SK-N-SH (cell line): ENCODE results near the gene ANKUB1. TPM values are rescaled to one million over a fixed set of nuclear protein-coding genes. Genes with fewer than 3 reads are reported as not detected.

Experiments used
- CTCF ChIA-PET: fragments of 300-600, 350-600 bp; formaldehyde crosslinking; extraction: SDS; loops from one replicate; lab custom pipeline; 2021; lab: Yijun Ruan, JAX
- POLR2A ChIA-PET: fragments of 350-600 bp; sonication (Branson Sonifier 250); formaldehyde crosslinking; extraction: SDS; loops from one replicate; lab custom pipeline; 2020; ENCODE audit warnings: antibody characterized with exemption, inconsistent platforms; lab: Yijun Ruan, JAX
- DNase-seq: peaks from one replicate; pipeline ENCODE4 v3.0.0; 2012
- H2AFZ ChIP-seq: fragments of 200-600 bp; sonication (generic); 2 replicates; pipeline ENCODE4 v1.8.1; 2016; ENCODE audit warnings: antibody characterized with exemption, mild to moderate bottlenecking, low read depth
- H3F3A ChIP-seq: fragments of 200-600 bp; sonication (generic); replicated peaks from 2 replicates; pipeline ENCODE3; 2016; ENCODE audit warnings: antibody characterized with exemption, mild to moderate bottlenecking; ENCODE audit not compliant: insufficient read depth
- H3K27ac ChIP-seq, 2 experiments: fragments of 200-500 bp in 1 of 2; fragments of 200-600 bp in 1 of 2; sonication (Bioruptor generic) in 1 of 2; sonication (generic), shearing (Covaris generic) in 1 of 2; 2 replicates each; pipeline versions ENCODE4 v1.5.1 to v1.6.1; 2014 to 2016; ENCODE audit warnings: low read depth in 2 of 2, inconsistent platforms in 1 of 2, low read length in 1 of 2, mild to moderate bottlenecking in 1 of 2, mixed read lengths in 1 of 2
- H3K27me3 ChIP-seq: fragments of 200-600 bp; sonication (generic), shearing (Covaris generic); 2 replicates; pipeline ENCODE4 v1.6.1; 2016; ENCODE audit warnings: mixed run types; ENCODE audit not compliant: insufficient read depth
- H3K36me3 ChIP-seq, 2 experiments: fragments of 200-500 bp in 1 of 2; fragments of 200-600 bp in 1 of 2; sonication (Bioruptor generic) in 1 of 2; sonication (generic) in 1 of 2; replicated peaks in 1 of 2; 2 replicates each; pipeline versions ENCODE3 to v1.5.1; 2014 to 2016; ENCODE audit warnings: low read length in 1 of 2, mild to moderate bottlenecking in 1 of 2; ENCODE audit not compliant: insufficient read depth in 2 of 2, control insufficient read depth in 1 of 2
- H3K4me1 ChIP-seq, 2 experiments: fragments of 200-500 bp in 1 of 2; fragments of 200-600 bp in 1 of 2; sonication (Bioruptor generic) in 1 of 2; sonication (generic), shearing (Covaris generic) in 1 of 2; 2 replicates each; pipeline versions ENCODE4 v1.5.1 to v1.6.1; 2014 to 2016; ENCODE audit warnings: low read depth in 1 of 2, low read length in 1 of 2, mixed run types in 1 of 2; ENCODE audit not compliant: insufficient read depth in 2 of 2, control insufficient read depth in 1 of 2
- H3K4me2 ChIP-seq: fragments of 200-600 bp; sonication (generic), shearing (Covaris generic); 2 replicates; pipeline ENCODE4 v1.6.1; 2017; ENCODE audit warnings: mixed run types
- H3K4me3 ChIP-seq, 2 experiments: fragments of 200-500 bp in 1 of 2; fragments of 200-600 bp in 1 of 2; sonication (Bioruptor generic) in 1 of 2; sonication (generic), shearing (Covaris generic) in 1 of 2; 2 replicates each; pipeline versions ENCODE4 v1.5.1 to v1.8.1; 2014 to 2016; ENCODE audit warnings: low read depth in 2 of 2, inconsistent platforms in 1 of 2, low read length in 1 of 2, mild to moderate bottlenecking in 1 of 2, mixed read lengths in 1 of 2, moderate library complexity in 1 of 2
- H3K79me2 ChIP-seq: fragments of 200-600 bp; sonication (generic); 2 replicates; pipeline ENCODE4 v1.8.1; 2017; ENCODE audit warnings: mild to moderate bottlenecking; ENCODE audit not compliant: insufficient read depth
- H3K9ac ChIP-seq: fragments of 200-600 bp; sonication (generic); 2 replicates; pipeline ENCODE4 v1.6.1; 2017; ENCODE audit warnings: mixed run types
- H3K9me2 ChIP-seq: fragments of 200-600 bp; sonication (generic); 2 replicates; pipeline ENCODE4 v1.6.1; 2017; ENCODE audit warnings: mixed run types
- H3K9me3 ChIP-seq: fragments of 200-600 bp; sonication (generic); 2 replicates; pipeline ENCODE4 v1.6.1; 2017; ENCODE audit warnings: mixed run types, mild to moderate bottlenecking, moderate library complexity
- H4K20me1 ChIP-seq: fragments of 200-600 bp; sonication (generic); 2 replicates; pipeline ENCODE4 v1.6.1; 2017; ENCODE audit warnings: mild to moderate bottlenecking, mixed run types; ENCODE audit not compliant: insufficient read depth
- CHD2 ChIP-seq: fragments of 150-350 bp; IDR thresholded peaks from 2 replicates; pipeline ENCODE4 v1.6.1; 2018; ENCODE audit warnings: low read length; ENCODE audit not compliant: partially characterized antibody
- EZH2phosphoT487 ChIP-seq: fragments of 200-600 bp; sonication (generic); IDR thresholded peaks from 2 replicates; pipeline ENCODE4 v1.6.1; 2017; ENCODE audit warnings: low read depth, mixed run types, mild to moderate bottlenecking, antibody characterized with exemption, moderate library complexity, borderline replicate concordance
- FOXJ3 ChIP-seq: sonication (generic); formaldehyde crosslinking; IDR thresholded peaks from 2 replicates; pipeline ENCODE4 v1.5.1; 2020; ENCODE audit warnings: mild to moderate bottlenecking, missing genetic modification reagents
- FOXM1 ChIP-seq: IDR thresholded peaks from 2 replicates; pipeline ENCODE4 v1.4.0; 2012; ENCODE audit warnings: low read depth, mild to moderate bottlenecking
- GABPA ChIP-seq: IDR thresholded peaks from 2 replicates; pipeline ENCODE4 v1.4.0; 2012; ENCODE audit warnings: low read depth, mild to moderate bottlenecking
- JUND ChIP-seq: IDR thresholded peaks from 2 replicates; pipeline ENCODE4 v1.4.0; 2012
- MEF2A ChIP-seq: IDR thresholded peaks from 2 replicates; pipeline ENCODE4 v1.4.0; 2012; ENCODE audit warnings: low read depth, borderline replicate concordance
- NFIC ChIP-seq: IDR thresholded peaks from 2 replicates; pipeline ENCODE4 v1.4.0; 2012; ENCODE audit warnings: borderline replicate concordance
- POLR2AphosphoS5 ChIP-seq: IDR thresholded peaks from 2 replicates; pipeline ENCODE4 v1.6.1; 2012; ENCODE audit warnings: low read depth, low read length
- RAD21 ChIP-seq: IDR thresholded peaks from 2 replicates; pipeline ENCODE4 v1.6.1; 2012; ENCODE audit warnings: mild to moderate bottlenecking, low read length
- RCOR1 ChIP-seq: fragments of 150-350 bp; IDR thresholded peaks from 2 replicates; pipeline ENCODE4 v1.6.1; 2017; ENCODE audit warnings: antibody characterized with exemption, low read length
- RFX5 ChIP-seq: IDR thresholded peaks from 2 replicates; pipeline ENCODE4 v1.6.1; 2012; ENCODE audit warnings: mild to moderate bottlenecking, improper control_type of control experiment, low read length
- RXRA ChIP-seq: IDR thresholded peaks from 2 replicates; pipeline ENCODE4 v1.4.0; 2012; ENCODE audit warnings: low read depth, mild to moderate bottlenecking, borderline replicate concordance
- SIN3A ChIP-seq: IDR thresholded peaks from 2 replicates; pipeline ENCODE4 v1.6.1; 2012; ENCODE audit warnings: low read depth, mild to moderate bottlenecking, low read length, moderate library complexity, borderline replicate concordance
- TAF1 ChIP-seq: IDR thresholded peaks from 2 replicates; pipeline ENCODE4 v1.6.1; 2012; ENCODE audit warnings: low read depth, mild to moderate bottlenecking, low read length, moderate library complexity, borderline replicate concordance
- WGBS: methylation state at CpG from one replicate; pipeline ENCODE4 v1.1.6; 2017; ENCODE audit warnings: low lambda C conversion rate; 5-methylcytosine and 5-hydroxymethylcytosine counted together
- polyA plus RNA-seq, 3 experiments: library from polyadenylated mRNA; depleted of rRNA; stranded (reverse); fragments of >200 nt; gene quantifications; 2 replicates each; pipeline ENCODE4 v1.2.3, GENCODE V29; 2012
- TF ChIP-seq, protein P1 (sequence below): IDR thresholded peaks from 2 replicates; pipeline ENCODE4 v1.4.0; 2012; ENCODE audit warnings: low read depth, borderline replicate concordance
- TF ChIP-seq, protein P2 (sequence below): IDR thresholded peaks from 2 replicates; pipeline ENCODE4 v1.4.0; 2012; ENCODE audit warnings: low read depth
- TF ChIP-seq, protein P3 (sequence below): IDR thresholded peaks from 2 replicates; pipeline ENCODE4; 2012
- TF ChIP-seq, protein P4 (sequence below): fragments of 150-350 bp; IDR thresholded peaks from 2 replicates; pipeline ENCODE4 v1.6.1; 2016; ENCODE audit warnings: mild to moderate bottlenecking, low read depth, low read length
- TF ChIP-seq, protein P5 (sequence below): IDR thresholded peaks from 2 replicates; pipeline ENCODE4 v1.6.1; 2012; ENCODE audit warnings: mild to moderate bottlenecking, low read depth, low read length, moderate library complexity

The ANKUB1 gene
- polyA plus RNA-seq, 1 of the 3 experiments (the other 2 are of a cell fraction), result not detected

DNA sequence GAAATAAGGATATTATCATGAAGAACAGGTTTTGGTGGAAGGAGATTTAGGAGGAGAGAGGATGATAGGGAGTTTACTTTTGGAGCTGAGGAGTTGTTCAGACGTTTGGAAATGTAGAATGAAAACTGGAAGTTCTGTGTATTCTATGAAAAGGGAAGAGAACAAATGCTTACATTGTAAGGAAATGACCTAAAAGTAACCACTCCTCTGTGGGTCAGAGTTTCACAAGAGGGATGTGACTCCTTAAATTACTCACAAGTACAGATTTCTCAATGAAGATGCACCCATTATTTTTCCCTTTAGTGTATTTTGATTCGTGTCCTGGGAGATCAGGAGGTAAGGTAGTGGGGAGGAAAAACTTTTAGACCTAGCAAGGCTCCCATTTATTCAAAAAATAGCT is 24.6 kb upstream of the ANKUB1 start (continued):
- TF ChIP-seq NFIC, result no peak
- TF ChIP-seq, protein P1, sequence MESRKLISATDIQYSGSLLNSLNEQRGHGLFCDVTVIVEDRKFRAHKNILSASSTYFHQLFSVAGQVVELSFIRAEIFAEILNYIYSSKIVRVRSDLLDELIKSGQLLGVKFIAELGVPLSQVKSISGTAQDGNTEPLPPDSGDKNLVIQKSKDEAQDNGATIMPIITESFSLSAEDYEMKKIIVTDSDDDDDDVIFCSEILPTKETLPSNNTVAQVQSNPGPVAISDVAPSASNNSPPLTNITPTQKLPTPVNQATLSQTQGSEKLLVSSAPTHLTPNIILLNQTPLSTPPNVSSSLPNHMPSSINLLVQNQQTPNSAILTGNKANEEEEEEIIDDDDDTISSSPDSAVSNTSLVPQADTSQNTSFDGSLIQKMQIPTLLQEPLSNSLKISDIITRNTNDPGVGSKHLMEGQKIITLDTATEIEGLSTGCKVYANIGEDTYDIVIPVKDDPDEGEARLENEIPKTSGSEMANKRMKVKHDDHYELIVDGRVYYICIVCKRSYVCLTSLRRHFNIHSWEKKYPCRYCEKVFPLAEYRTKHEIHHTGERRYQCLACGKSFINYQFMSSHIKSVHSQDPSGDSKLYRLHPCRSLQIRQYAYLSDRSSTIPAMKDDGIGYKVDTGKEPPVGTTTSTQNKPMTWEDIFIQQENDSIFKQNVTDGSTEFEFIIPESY, result no peak
- no peak for TF ChIP-seq SIN3A
- TF ChIP-seq FOXM1, result no peak
- no peak for TF ChIP-seq POLR2AphosphoS5
- no peak for TF ChIP-seq MEF2A
- TF ChIP-seq CHD2, result no peak
- no peak for TF ChIP-seq RXRA

DNA sequence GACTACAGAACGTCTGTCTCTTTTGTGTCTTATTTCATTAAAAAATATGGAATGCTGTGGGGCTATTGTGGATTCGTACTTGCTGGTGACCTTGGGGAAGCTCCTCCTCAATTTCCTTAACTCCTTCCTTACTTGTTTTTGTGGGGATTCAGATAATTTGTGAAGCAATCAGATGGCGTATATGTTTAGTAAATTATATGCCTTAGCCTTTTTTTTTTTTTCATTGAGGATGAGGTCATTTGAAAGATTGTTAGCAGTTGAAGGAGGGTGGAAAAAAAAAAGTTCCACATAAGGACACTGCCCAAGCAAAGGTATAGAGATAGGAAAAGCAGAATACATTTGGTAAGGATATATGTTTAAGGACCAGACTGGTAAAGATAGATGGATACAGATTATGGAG is 24.0 kb upstream of the ANKUB1 start:
- CTCF ChIA-PET, result interaction anchor here (1.2 kb wide), 1 partner anchor 63 kb away, joined by 3 read pairs; no protein-coding TSS in a partner anchor

More for the DNA sequence above, 24.0 kb upstream of the ANKUB1 start:
- H3K79me2 ChIP-seq, result peaks cover 69% of the 10 kb centered on the region
- TF ChIP-seq RAD21, result no peak
- no peak for TF ChIP-seq JUND
- no peak for TF ChIP-seq FOXJ3 (CRISPR knock-in tag)
- TF ChIP-seq, protein P2, sequence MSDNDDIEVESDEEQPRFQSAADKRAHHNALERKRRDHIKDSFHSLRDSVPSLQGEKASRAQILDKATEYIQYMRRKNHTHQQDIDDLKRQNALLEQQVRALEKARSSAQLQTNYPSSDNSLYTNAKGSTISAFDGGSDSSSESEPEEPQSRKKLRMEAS, result no peak
- TF ChIP-seq, protein P3, sequence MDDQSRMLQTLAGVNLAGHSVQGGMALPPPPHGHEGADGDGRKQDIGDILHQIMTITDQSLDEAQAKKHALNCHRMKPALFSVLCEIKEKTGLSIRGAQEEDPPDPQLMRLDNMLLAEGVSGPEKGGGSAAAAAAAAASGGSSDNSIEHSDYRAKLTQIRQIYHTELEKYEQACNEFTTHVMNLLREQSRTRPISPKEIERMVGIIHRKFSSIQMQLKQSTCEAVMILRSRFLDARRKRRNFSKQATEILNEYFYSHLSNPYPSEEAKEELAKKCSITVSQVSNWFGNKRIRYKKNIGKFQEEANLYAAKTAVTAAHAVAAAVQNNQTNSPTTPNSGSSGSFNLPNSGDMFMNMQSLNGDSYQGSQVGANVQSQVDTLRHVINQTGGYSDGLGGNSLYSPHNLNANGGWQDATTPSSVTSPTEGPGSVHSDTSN, result no peak
- no peak for TF ChIP-seq EZH2phosphoT487
- no peak for TF ChIP-seq RCOR1
- TF ChIP-seq, protein P4, sequence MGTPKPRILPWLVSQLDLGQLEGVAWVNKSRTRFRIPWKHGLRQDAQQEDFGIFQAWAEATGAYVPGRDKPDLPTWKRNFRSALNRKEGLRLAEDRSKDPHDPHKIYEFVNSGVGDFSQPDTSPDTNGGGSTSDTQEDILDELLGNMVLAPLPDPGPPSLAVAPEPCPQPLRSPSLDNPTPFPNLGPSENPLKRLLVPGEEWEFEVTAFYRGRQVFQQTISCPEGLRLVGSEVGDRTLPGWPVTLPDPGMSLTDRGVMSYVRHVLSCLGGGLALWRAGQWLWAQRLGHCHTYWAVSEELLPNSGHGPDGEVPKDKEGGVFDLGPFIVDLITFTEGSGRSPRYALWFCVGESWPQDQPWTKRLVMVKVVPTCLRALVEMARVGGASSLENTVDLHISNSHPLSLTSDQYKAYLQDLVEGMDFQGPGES, result no peak
- TF ChIP-seq RFX5, result no peak
- TF ChIP-seq FOXM1, result no peak
- TF ChIP-seq, protein P5, sequence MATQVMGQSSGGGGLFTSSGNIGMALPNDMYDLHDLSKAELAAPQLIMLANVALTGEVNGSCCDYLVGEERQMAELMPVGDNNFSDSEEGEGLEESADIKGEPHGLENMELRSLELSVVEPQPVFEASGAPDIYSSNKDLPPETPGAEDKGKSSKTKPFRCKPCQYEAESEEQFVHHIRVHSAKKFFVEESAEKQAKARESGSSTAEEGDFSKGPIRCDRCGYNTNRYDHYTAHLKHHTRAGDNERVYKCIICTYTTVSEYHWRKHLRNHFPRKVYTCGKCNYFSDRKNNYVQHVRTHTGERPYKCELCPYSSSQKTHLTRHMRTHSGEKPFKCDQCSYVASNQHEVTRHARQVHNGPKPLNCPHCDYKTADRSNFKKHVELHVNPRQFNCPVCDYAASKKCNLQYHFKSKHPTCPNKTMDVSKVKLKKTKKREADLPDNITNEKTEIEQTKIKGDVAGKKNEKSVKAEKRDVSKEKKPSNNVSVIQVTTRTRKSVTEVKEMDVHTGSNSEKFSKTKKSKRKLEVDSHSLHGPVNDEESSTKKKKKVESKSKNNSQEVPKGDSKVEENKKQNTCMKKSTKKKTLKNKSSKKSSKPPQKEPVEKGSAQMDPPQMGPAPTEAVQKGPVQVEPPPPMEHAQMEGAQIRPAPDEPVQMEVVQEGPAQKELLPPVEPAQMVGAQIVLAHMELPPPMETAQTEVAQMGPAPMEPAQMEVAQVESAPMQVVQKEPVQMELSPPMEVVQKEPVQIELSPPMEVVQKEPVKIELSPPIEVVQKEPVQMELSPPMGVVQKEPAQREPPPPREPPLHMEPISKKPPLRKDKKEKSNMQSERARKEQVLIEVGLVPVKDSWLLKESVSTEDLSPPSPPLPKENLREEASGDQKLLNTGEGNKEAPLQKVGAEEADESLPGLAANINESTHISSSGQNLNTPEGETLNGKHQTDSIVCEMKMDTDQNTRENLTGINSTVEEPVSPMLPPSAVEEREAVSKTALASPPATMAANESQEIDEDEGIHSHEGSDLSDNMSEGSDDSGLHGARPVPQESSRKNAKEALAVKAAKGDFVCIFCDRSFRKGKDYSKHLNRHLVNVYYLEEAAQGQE, result no peak
- no peak for TF ChIP-seq GABPA
- no peak for TF ChIP-seq TAF1
- peaks cover 5 to 9% of the 10 kb centered on the region in 2 experiments; a peak in 3 of 4 replicates for H3K4me1 ChIP-seq
- 0 out of 2 replicates have a peak, but pooled peaks cover 1% of the 10 kb centered on the region for H3K9me3 ChIP-seq
- POLR2A ChIA-PET, result no interaction called here
- peaks cover 31% of the 10 kb centered on the region for H3F3A ChIP-seq
- no peak for DNase-seq
- 77% methylated on average over 3 of the region's 3 CpGs for WGBS
- no peak overlapping the region for H3K27ac ChIP-seq
- H2AFZ ChIP-seq, result no peak overlapping the region
- H3K36me3 ChIP-seq, result no peaks in the 10 kb centered on the region
- no peak overlapping the region for H3K9ac ChIP-seq
- H3K4me3 ChIP-seq, result no peak overlapping the region
- peaks cover 32% of the 10 kb centered on the region for H4K20me1 ChIP-seq
- no peaks in the 10 kb centered on the region for H3K27me3 ChIP-seq
- no peak overlapping the region for H3K4me2 ChIP-seq
- H3K9me2 ChIP-seq, result no peaks in the 10 kb centered on the region
